RWPE2 (cell line): ENCODE results near the gene SLCO3A1.

ENCODE experiments used
- ATAC-seq: fragments of 200-7000 bp; cut with Tn5 transposase; 3 replicates; pipeline ENCODE4 v1.9.1; 2021; ENCODE audit warnings: low read depth
- DNase-seq: peaks from one replicate; pipeline ENCODE4 v3.0.0-alpha.2; 2020; ENCODE audit warnings: low spot score
- H3K27ac ChIP-seq: fragments of 450-650 bp; 2 replicates; pipeline ENCODE4 v1.5.1; 2017; ENCODE audit warnings: mild to moderate bottlenecking; ENCODE audit not compliant: poor library complexity, severe bottlenecking
- H3K27me3 ChIP-seq: fragments of 250-450 bp; sonication (Bioruptor Pico); 2 replicates; pipeline ENCODE4 v1.5.1; 2021; ENCODE audit warnings: mild to moderate bottlenecking, moderate library complexity; ENCODE audit not compliant: insufficient read depth, poor library complexity, severe bottlenecking
- H3K36me3 ChIP-seq: fragments of 250-450 bp; sonication (Bioruptor Pico); 2 replicates; pipeline ENCODE4 v1.5.1; 2020; ENCODE audit warnings: low read depth, mild to moderate bottlenecking, moderate library complexity
- H3K4me1 ChIP-seq: fragments of 250-450 bp; sonication (Bioruptor Pico); 2 replicates; pipeline ENCODE4 v1.5.1; 2021; ENCODE audit warnings: mild to moderate bottlenecking, moderate library complexity; ENCODE audit not compliant: insufficient read depth, poor library complexity, severe bottlenecking
- H3K4me3 ChIP-seq: fragments of 250-450 bp; sonication (Bioruptor Pico); 2 replicates; pipeline ENCODE4 v1.5.1; 2021; ENCODE audit warnings: mild to moderate bottlenecking, moderate library complexity; ENCODE audit not compliant: severe bottlenecking
- H3K9me3 ChIP-seq: fragments of 250-450 bp; sonication (Bioruptor Pico); 2 replicates; pipeline ENCODE4 v1.5.1; 2021; ENCODE audit warnings: mild to moderate bottlenecking, moderate library complexity; ENCODE audit not compliant: severe bottlenecking
- TF ChIP-seq, protein P1 (sequence below): fragments of 450-650 bp; IDR thresholded peaks from one replicate; pipeline ENCODE4 v1.5.1; 2017; ENCODE audit warnings: mild to moderate bottlenecking, moderate library complexity; ENCODE audit not compliant: poor library complexity, severe bottlenecking

The SLCO3A1 gene

DNA sequence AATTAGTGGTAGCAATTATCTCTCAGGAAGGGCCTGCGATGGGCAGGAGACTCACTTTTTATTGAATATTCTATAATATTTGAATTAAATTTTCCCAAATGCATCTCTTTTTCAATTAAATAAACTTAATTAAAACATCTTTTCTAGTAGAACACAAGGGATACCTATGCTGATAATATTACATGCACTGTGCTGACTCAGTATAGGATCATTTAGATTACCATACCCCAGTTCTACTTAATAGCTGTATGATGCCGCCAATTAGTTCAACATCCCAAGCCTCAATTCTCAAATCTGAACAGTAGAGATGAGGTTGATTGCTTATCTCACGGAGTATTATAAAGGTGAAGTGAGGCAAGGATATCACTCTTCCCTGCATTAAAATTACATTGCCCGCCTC lies 149.2 kb downstream of the SLCO3A1 start:
- DNase-seq (no peak), ATAC-seq (no peak)
- TF ChIP-seq, protein P1, sequence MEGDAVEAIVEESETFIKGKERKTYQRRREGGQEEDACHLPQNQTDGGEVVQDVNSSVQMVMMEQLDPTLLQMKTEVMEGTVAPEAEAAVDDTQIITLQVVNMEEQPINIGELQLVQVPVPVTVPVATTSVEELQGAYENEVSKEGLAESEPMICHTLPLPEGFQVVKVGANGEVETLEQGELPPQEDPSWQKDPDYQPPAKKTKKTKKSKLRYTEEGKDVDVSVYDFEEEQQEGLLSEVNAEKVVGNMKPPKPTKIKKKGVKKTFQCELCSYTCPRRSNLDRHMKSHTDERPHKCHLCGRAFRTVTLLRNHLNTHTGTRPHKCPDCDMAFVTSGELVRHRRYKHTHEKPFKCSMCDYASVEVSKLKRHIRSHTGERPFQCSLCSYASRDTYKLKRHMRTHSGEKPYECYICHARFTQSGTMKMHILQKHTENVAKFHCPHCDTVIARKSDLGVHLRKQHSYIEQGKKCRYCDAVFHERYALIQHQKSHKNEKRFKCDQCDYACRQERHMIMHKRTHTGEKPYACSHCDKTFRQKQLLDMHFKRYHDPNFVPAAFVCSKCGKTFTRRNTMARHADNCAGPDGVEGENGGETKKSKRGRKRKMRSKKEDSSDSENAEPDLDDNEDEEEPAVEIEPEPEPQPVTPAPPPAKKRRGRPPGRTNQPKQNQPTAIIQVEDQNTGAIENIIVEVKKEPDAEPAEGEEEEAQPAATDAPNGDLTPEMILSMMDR = no peak
- no peaks in the 10 kb centered on the region for H3K4me1 ChIP-seq
- H3K27ac ChIP-seq = no peak overlapping the region
- H3K9me3 ChIP-seq = no peaks in the 10 kb centered on the region
- no peaks in the 10 kb centered on the region for H3K36me3 ChIP-seq
- H3K27me3 ChIP-seq = no peaks in the 10 kb centered on the region
- H3K4me3 ChIP-seq = no peak overlapping the region

DNA sequence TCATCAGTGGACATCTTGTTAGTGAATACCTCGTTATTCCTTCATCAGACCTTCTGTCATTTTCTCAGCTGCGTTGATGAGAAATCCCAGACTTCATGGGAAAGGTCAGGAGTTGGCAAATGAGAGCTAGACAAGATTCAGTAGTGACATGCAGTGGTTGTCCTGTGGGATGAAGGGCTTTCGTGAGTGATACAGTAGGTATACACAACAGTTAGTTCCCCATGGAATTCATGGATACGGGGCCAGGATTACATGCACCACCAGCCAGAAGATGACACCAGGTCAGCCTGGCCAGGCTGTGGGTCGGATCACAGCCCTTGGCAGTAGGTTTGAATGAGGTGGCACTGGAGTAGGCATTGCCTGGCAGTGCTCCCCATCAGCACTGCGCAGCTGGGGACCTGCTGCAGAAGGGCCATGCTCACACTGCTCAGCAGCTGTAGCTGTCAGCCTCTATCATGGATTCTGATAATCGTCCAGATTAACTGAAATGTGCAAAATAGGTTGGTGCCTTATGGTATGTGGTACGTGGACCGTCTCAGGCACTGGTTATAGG lies 150.1 kb downstream of the SLCO3A1 start:
- no peak overlapping the region for H3K27ac ChIP-seq
- H3K9me3 ChIP-seq = no peaks in the 10 kb centered on the region
- no peak overlapping the region for H3K4me3 ChIP-seq
- no peaks in the 10 kb centered on the region for H3K27me3 ChIP-seq
- H3K36me3 ChIP-seq = no peaks in the 10 kb centered on the region
- no peak for ATAC-seq
- DNase-seq = no peak
- H3K4me1 ChIP-seq = no peaks in the 10 kb centered on the region
- TF ChIP-seq, protein P1 = no peak

DNA sequence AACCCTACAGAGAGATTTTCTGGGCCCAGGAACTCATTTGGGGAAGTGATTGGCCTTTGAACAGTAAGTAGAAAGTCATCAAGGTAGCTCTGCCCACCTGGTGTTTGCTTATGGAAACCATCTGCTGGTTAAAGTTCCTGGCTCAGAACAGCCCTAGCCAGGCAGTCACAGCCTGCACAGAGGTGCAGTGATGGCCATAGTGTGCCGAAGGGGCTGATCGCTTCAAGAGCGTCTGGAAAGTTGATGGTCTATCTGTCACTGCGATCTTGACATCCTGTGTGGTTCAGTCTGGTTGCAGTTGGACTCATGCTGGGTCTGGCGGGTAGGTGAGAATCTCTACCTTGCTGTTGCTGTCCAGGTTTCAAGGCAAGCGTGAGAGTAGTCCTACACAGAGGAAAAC lies 151.6 kb downstream of the SLCO3A1 start:
- no peaks in the 10 kb centered on the region for H3K9me3 ChIP-seq
- ATAC-seq = no peak
- no peak overlapping the region for H3K27ac ChIP-seq
- no peak for DNase-seq
- H3K4me3 ChIP-seq = no peak overlapping the region
- no peaks in the 10 kb centered on the region for H3K27me3 ChIP-seq
- TF ChIP-seq, protein P1 = no peak
- H3K4me1 ChIP-seq = no peaks in the 10 kb centered on the region
- no peaks in the 10 kb centered on the region for H3K36me3 ChIP-seq

DNA sequence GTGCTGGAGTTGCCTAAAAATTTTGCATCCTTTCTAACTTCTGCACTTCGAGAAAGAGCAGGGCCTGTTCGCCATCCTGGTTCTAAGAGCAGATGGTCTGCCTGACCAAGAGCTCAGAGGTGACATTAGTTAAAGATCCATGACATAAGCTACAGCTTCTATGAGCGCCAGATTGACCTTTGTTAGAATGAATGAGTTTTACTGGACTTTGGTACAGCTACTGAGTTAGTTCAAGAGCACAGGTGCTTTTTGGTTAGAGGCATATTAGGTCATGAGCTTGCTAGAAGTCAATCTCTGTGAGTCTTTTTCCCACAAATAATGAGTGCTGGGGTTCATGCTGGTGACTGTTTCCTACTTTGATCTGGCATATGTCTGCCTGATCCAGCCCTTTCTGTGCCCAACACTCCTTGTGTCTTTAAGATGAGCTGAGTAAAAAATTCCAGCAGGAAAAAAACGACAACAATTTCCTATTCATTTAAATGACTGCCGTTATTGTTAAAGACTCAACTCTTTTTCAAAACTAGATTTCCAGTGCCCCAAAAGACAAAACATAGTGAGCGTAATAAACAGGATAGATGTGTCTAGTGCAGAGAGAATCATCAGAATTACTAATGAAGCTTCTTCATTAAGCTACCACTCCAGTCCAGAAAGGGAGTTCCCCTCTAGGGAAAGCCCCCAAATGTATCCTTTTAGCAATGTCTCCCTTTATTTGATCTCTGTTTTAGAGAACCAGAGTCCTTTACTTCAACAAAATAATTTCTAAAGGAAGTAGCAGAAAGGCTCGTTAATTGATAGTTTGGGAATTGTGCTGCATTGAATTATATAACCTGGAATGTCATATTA lies 152.9 kb downstream of the SLCO3A1 start:
- TF ChIP-seq, protein P1 = no peak
- no peak overlapping the region for H3K27ac ChIP-seq
- no peaks in the 10 kb centered on the region for H3K27me3 ChIP-seq
- no peak overlapping the region for H3K4me3 ChIP-seq
- no peaks in the 10 kb centered on the region for H3K9me3 ChIP-seq
- H3K4me1 ChIP-seq = no peaks in the 10 kb centered on the region
- no peak for ATAC-seq
- H3K36me3 ChIP-seq = no peaks in the 10 kb centered on the region
- DNase-seq = no peak

DNA sequence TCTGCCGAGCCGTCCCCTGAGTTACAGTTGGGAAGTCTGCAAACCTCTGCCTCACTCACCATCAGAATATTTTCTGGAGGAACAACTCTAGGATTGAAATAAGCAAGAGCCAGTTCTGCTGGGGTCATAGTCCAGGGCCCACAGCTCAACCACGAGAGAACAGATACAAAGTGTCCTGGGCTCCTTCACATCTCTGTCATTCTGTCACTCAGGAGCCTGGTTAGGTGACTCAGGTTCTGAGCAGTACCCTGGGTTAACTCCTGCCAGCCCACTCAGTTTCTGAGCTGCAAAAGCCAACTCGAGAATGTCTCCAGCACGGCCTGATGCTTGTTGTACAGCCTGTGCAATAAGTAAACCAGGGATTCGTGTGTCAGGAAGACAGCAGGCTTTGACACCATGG lies 155.7 kb downstream of the SLCO3A1 start:
- Histone ChIP-seq H3K36me3 (no peaks in the 10 kb centered on the region), H3K27ac (no peak overlapping the region), H3K9me3 (no peaks in the 10 kb centered on the region), H3K4me3 (no peak overlapping the region), H3K27me3 (no peaks in the 10 kb centered on the region), H3K4me1 (peaks cover 8% of the 10 kb centered on the region)
- DNase-seq (no peak), ATAC-seq (no peak)
- TF ChIP-seq, protein P1 = no peak
